Measurements from ENCODE around the gene SAMD4A.

Gene SAMD4A

DNA sequence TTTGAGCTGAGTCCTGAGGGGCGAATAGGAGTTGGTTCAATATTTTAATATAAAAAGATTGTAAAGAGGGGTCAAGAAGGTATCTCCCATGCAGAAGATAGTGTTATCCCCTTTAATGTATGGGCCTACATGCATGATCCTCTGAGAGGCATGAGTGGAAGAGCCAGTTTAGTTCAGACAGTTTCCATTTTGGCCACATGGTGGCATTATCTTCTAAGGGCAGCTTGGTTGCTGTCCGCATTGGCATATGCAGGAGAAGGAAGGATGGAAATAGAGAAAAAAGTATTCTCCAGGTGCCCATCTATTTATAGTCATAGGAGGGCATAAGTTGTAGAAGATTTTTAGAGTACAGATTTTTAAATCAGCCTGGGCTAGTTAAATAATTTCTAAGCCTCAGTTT is 5.4 kb downstream of the SAMD4A start:
- TF ChIP-seq, protein P1, sequence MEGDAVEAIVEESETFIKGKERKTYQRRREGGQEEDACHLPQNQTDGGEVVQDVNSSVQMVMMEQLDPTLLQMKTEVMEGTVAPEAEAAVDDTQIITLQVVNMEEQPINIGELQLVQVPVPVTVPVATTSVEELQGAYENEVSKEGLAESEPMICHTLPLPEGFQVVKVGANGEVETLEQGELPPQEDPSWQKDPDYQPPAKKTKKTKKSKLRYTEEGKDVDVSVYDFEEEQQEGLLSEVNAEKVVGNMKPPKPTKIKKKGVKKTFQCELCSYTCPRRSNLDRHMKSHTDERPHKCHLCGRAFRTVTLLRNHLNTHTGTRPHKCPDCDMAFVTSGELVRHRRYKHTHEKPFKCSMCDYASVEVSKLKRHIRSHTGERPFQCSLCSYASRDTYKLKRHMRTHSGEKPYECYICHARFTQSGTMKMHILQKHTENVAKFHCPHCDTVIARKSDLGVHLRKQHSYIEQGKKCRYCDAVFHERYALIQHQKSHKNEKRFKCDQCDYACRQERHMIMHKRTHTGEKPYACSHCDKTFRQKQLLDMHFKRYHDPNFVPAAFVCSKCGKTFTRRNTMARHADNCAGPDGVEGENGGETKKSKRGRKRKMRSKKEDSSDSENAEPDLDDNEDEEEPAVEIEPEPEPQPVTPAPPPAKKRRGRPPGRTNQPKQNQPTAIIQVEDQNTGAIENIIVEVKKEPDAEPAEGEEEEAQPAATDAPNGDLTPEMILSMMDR (IDR thresholded peaks at IDR 0.05; ENCODE audit: low read depth, low read length) = peak; percentile 26

DNA sequence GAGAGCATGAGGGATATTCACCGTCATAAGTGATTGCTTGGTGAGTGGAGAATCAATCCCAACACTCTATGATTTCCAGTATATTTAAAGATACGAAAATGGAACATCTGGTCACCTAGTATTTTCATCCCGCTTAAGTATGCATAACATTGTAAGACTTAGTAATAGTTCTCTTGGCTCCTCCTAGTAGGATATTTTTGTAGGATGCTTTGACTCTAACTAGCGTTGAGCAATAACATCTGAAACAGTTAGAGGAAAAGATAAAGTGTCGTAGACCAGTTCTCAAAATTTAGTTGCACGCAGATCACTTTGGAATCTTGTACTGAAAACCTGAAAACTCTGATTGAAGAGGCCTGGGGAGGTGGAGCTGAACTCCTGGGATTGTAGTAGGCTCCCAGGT is 7.6 kb downstream of the SAMD4A start:
- TF ChIP-seq, protein P1 (IDR thresholded peaks at IDR 0.05; ENCODE audit: low read depth, low read length) = no peak

More for the DNA sequence above, 5.4 kb downstream of the SAMD4A start:
- DNase-seq (ENCODE audit: extremely low read depth, low read depth) = no peak

DNA sequence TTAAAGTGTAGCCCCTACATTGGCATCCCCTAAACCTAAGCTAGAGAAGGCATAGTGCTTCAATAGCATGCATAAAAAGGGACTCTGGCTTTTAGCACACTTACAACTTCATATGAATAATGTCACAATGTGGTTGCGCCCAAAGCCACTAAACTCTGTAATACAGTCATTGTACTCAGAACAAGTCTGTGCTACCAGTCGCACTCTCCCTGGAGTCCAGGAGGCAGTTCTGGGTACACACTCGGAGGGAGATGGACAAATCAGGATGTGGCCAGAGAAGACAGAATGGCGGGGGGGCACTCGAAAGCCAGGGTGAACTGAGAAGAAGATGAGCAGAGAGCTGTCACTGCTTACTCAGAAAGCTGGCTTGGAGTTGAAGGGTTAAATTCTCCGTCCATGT is 10.6 kb downstream of the SAMD4A start:
- TF ChIP-seq, protein P1 (IDR thresholded peaks at IDR 0.05; ENCODE audit: low read depth, low read length) = no peak
- no peak for DNase-seq (ENCODE audit: extremely low read depth, low read depth)

More for the DNA sequence above, 7.6 kb downstream of the SAMD4A start:
- DNase-seq (ENCODE audit: extremely low read depth, low read depth) = no peak

DNA sequence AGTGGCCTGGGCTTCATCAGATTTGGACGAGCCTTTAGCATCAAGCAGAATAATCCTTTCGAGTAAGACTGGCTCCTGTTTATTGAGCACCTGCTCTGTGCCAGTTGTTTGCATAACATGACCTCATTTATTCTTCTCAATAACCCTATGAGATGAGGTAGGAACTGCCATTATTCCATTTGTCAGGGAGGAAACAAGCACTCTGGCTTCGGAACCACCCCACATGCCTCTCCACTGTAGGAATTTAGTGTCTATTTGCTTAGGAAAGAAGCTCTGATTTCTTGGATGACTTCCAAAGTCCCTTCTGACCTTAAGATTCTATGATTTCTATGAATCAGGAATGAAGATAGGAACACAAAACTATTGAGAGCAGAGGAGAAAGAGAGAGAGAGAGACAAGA is 11.0 kb downstream of the SAMD4A start:
- DNase-seq (ENCODE audit: extremely low read depth, low read depth) = no peak

DNA sequence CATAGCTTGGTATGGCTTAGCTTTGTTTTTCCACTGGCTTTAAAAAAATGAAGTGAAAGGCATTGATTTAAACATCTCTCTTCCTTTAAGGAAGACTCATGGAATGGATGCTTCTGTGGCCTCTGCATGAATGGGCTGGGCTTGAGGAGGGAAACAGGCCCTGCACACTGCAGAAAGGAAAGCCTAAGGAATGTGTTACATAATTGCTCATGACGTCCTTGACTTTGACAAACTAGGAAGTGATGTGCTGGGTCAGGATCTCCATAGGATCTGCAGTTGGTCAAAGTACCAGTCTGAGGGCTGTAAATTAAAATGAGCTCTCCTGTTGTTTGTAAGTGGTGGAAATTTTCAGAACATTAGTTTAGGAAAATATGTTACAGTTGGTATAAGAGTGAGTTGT is 12.7 kb downstream of the SAMD4A start:
- TF ChIP-seq, protein P1 (IDR thresholded peaks at IDR 0.05; ENCODE audit: low read depth, low read length) = no peak
- DNase-seq (ENCODE audit: extremely low read depth, low read depth) = no peak

More for the DNA sequence above, 11.0 kb downstream of the SAMD4A start:
- TF ChIP-seq, protein P1 (IDR thresholded peaks at IDR 0.05; ENCODE audit: low read depth, low read length) = no peak

DNA sequence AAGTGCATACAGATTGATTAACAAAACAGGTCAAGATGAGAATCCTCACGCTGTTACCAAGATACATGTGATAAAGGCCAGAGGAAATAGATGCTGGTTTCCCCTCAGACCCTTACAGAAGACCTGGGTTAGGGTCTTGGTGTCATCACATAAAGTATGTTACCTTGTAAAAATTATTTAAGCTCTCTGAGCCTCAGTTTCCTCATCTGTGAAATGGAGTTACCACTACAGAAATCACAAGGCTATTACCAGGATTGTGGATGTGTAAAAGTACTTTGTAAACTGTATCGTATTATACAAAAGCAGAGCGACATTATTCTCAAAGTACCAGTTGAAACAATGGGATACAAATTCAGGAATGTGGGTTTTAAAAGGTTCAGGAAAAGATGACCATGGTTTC is 14.0 kb downstream of the SAMD4A start:
- TF ChIP-seq, protein P1 (IDR thresholded peaks at IDR 0.05; ENCODE audit: low read depth, low read length) = no peak
- DNase-seq (ENCODE audit: extremely low read depth, low read depth) = no peak

DNA sequence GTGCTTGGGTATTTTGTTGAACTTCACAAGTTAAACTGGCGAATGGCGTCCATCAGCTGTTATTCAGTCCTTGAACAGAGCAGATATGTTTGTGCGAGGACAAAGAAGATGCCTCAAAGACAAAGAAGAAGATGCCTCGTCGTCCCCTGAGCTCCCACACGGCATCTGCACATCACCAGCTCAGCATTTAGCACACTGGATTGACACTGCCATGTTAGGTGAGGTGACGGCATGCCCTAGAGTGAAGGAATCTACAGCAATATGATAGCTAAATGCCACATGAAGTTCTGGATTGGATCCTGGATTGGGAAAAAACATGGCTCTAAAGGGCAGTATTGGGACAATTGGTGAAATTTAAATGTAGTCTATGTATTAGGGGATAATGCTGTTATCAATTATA is 15.4 kb downstream of the SAMD4A start:
- TF ChIP-seq, protein P1 (IDR thresholded peaks at IDR 0.05; ENCODE audit: low read depth, low read length) = no peak
- DNase-seq (ENCODE audit: extremely low read depth, low read depth) = no peak
